Parathyroid adenoma (tissue), 2 donors: Measurements from ENCODE around the gene KIF23.
"Not testable (repeated sequence)": the region's sequence is repeated elsewhere in the genome, so short reads cannot be mapped to it uniquely, and the experiment has no call there.

Source experiments
- H2AFZ ChIP-seq: fragments of 300-600 bp; sonication (generic); one replicate; pipeline ENCODE4 v1.7.0; 2017; ENCODE audit warnings: antibody characterized with exemption, mild to moderate bottlenecking
- H3K27ac ChIP-seq: fragments of 300-600 bp; sonication (generic); one replicate; pipeline ENCODE4 v1.7.0; 2017
- H3K27me3 ChIP-seq: fragments of 300-600 bp; sonication (generic); one replicate; pipeline ENCODE4 v1.7.0; 2017; ENCODE audit warnings: low read length; ENCODE audit not compliant: control insufficient read depth, insufficient read depth
- H3K36me3 ChIP-seq: fragments of 300-600 bp; sonication (generic); one replicate; pipeline ENCODE4 v1.7.0; 2017; ENCODE audit warnings: low read length; ENCODE audit not compliant: control insufficient read depth, insufficient read depth
- H3K4me1 ChIP-seq: fragments of 300-600 bp; sonication (generic); one replicate; pipeline ENCODE4 v1.7.0; 2017; ENCODE audit warnings: control low read depth
- H3K4me2 ChIP-seq: fragments of 300-600 bp; sonication (generic); one replicate; pipeline ENCODE4 v1.7.0; 2017; ENCODE audit warnings: low read length
- H3K4me3 ChIP-seq: fragments of 300-600 bp; sonication (generic); one replicate; pipeline ENCODE4 v1.7.0; 2017; ENCODE audit warnings: low read depth, low read length
- H3K79me2 ChIP-seq: fragments of 300-600 bp; sonication (generic); one replicate; pipeline ENCODE4 v1.7.0; 2017; ENCODE audit warnings: control low read depth
- H3K9ac ChIP-seq: fragments of 300-600 bp; sonication (generic); one replicate; pipeline ENCODE4 v1.7.0; 2017; ENCODE audit warnings: mild to moderate bottlenecking
- H3K9me3 ChIP-seq: fragments of 300-600 bp; sonication (generic); one replicate; pipeline ENCODE4 v1.7.0; 2017; ENCODE audit warnings: low read length; ENCODE audit not compliant: control insufficient read depth
- TF ChIP-seq, protein P1 (sequence below): fragments of 300-600 bp; sonication (generic); IDR thresholded peaks from one replicate; pipeline ENCODE4 v1.7.0; 2017; ENCODE audit warnings: antibody characterized with exemption, mild to moderate bottlenecking
- donor health status: primary hyperparathyroidism.

KIF23 gene

DNA sequence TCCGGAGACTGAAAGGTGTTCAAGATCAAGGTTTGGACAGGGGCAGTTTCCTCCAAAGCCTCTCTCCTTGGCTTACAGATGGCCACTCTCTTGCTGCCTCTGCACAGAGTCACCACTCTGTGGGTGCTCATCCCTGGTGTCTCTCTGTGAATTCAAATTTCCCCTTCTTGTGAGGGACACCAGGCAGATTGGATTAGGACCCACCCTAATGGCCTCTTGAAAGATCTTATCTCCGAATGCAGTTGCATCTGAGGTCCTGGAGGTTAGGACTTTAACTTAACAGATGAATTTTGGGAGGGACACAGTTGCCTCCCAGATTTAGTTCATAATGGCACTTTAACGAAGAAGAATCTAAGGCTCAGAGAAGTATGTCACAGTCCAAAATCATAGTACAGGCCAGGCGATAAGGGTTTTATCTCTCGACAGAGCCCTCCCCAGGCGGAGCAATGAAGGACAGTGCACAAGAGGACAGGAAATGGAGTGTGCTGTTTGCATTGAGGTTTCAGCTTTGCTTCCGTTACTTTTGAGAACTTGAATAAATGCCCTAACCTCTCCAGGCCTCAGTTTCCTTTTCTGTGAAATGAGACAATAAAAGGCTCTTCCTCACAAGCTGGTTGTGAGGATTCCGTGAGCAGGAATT lies 38.9 kb upstream of the KIF23 start:
- H2AFZ ChIP-seq: no peak overlapping the region
- H3K4me1 ChIP-seq: peaks cover 12% of the 10 kb centered on the region
- no peaks in the 10 kb centered on the region for H3K27me3 ChIP-seq
- H3K9ac ChIP-seq: no peak overlapping the region
- H3K79me2 ChIP-seq: peaks cover 5% of the 10 kb centered on the region
- H3K4me2 ChIP-seq: no peak overlapping the region
- H3K27ac ChIP-seq: no peak overlapping the region
- no peaks in the 10 kb centered on the region for H3K9me3 ChIP-seq
- TF ChIP-seq, protein P1, sequence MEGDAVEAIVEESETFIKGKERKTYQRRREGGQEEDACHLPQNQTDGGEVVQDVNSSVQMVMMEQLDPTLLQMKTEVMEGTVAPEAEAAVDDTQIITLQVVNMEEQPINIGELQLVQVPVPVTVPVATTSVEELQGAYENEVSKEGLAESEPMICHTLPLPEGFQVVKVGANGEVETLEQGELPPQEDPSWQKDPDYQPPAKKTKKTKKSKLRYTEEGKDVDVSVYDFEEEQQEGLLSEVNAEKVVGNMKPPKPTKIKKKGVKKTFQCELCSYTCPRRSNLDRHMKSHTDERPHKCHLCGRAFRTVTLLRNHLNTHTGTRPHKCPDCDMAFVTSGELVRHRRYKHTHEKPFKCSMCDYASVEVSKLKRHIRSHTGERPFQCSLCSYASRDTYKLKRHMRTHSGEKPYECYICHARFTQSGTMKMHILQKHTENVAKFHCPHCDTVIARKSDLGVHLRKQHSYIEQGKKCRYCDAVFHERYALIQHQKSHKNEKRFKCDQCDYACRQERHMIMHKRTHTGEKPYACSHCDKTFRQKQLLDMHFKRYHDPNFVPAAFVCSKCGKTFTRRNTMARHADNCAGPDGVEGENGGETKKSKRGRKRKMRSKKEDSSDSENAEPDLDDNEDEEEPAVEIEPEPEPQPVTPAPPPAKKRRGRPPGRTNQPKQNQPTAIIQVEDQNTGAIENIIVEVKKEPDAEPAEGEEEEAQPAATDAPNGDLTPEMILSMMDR: no peak
- no peak overlapping the region for H3K4me3 ChIP-seq
- H3K36me3 ChIP-seq: no peaks in the 10 kb centered on the region

DNA sequence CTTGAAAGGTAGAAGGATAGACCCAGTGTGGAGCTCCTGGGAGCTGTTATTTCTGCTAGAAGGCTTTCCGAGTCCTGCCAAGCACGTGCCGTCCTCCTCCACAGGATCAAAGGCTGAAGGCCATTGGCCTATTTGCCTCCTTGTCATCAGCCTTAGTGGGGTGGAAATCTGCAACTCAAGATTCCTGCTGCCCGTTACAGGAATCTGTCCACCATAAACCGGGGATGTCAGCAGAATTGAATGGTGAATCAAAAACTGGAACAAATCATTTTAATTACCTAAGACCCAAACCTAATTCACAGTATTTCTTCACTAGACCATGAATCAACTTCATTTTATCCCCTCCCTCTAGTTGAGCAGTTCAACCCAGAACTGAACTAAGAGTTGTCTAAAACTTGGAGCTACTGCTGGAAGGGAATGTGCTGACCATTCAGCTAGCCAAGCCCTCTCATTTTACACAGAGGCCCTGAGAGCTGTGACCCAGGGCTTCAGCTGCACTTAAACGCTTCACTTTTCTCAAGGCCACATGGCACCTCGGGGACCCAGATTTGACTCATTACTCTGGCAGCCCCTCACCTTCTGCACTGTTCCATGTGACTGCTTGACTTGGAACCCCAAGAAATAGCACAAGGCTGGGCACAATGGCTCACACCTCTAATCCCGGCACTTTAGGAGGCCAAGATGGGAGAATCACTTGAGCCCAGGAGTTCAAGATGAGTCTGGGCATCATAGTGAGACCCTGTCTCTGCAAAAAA lies 36.8 kb upstream of the KIF23 start:
- Histone ChIP-seq H3K27me3 (no peaks in the 10 kb centered on the region), H2AFZ (no peak overlapping the region), H3K27ac (no peak overlapping the region), H3K4me3 (no peak overlapping the region), H3K9ac (no peak overlapping the region), H3K9me3 (no peaks in the 10 kb centered on the region), H3K4me1 (peaks cover 12% of the 10 kb centered on the region), H3K4me2 (no peak overlapping the region), H3K36me3 (no peaks in the 10 kb centered on the region), H3K79me2 (peaks cover 5% of the 10 kb centered on the region)
- TF ChIP-seq, protein P1: no peak

DNA sequence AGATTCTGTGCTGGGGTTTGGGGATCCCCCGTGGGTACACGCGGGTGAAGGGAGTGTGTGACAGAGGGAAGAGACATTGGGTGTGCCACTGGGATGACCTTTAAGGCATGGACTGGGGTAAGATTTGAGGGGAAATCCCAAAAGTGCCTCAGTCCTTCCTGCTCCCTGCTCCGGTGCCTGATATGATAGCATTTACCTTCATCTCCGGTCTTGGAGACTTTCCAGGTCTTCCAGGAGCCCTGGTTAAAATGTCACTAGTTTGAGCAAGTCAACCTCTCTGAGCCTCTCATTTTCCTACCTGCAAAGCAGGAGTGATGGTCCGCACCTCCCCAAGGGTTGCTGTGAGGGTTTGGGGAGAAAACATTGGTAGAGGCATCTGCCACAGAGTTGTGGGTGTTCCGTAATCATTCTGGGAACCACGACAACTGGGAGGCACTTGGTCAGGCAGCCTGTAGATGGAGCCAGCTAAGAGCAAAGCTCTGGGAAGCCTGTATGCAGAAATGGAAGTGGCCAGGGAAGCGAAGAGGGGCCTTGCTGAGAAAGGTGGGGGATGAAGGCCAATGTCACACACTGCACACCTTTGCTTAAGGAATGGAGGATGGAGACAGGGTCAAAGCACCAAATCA lies 33.9 kb upstream of the KIF23 start:
- Histone ChIP-seq H3K4me2 (no peak overlapping the region), H3K9ac (no peak overlapping the region), H3K4me1 (peaks cover 10% of the 10 kb centered on the region), H3K79me2 (no peaks in the 10 kb centered on the region), H3K4me3 (no peak overlapping the region), H3K27ac (no peak overlapping the region), H3K27me3 (no peaks in the 10 kb centered on the region), H2AFZ (no peak overlapping the region), H3K36me3 (no peaks in the 10 kb centered on the region), H3K9me3 (no peaks in the 10 kb centered on the region)
- TF ChIP-seq, protein P1: no peak

DNA sequence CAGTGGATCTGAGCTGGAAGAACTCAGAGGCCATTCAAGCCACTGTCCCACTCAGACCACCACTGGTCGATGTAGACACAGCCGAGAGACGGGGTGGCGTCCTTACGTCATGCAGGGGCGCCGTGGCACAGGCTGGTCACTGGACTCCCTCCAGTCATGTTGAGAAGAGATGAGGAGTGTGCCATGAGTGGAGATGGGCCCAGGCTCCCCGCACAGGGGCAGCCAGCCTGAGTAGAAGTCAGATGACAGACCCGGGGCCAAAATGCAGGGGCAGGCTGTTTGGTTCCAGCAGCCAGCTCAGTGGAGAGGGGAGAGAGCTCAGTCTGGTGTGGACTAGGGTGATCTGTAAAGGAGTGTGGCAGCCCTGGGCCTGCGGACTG lies 33.4 kb upstream of the KIF23 start:
- H3K27me3 ChIP-seq: no peaks in the 10 kb centered on the region
- no peaks in the 10 kb centered on the region for H3K79me2 ChIP-seq
- H3K27ac ChIP-seq: no peak overlapping the region
- H3K4me3 ChIP-seq: no peak overlapping the region
- H3K36me3 ChIP-seq: no peaks in the 10 kb centered on the region
- H3K4me1 ChIP-seq: peaks cover 5% of the 10 kb centered on the region
- H3K9ac ChIP-seq: no peak overlapping the region
- H2AFZ ChIP-seq: no peak overlapping the region
- TF ChIP-seq, protein P1: no peak
- H3K4me2 ChIP-seq: no peak overlapping the region
- no peaks in the 10 kb centered on the region for H3K9me3 ChIP-seq

DNA sequence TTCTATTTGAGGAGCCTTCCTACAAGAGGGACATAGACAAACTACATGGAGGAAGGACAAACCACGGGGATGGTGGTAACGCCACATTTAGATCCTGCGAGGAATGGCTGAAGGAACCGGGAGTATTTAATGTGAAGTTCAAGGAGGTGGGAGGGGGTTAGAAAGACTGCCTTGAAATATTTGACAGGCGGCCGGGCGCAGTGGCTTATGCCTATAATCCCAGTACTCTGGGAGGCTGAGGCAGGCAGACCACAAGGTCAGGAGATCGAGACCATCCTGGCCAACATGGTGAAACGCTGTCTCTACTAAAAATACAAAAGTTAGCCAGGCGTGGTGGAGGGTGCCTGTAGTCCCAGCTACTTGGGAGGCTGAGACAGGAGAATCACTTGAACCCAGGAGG lies 32.0 kb upstream of the KIF23 start:
- H3K79me2 ChIP-seq, H3K4me1 ChIP-seq, H3K27ac ChIP-seq: not testable (repeated sequence)

DNA sequence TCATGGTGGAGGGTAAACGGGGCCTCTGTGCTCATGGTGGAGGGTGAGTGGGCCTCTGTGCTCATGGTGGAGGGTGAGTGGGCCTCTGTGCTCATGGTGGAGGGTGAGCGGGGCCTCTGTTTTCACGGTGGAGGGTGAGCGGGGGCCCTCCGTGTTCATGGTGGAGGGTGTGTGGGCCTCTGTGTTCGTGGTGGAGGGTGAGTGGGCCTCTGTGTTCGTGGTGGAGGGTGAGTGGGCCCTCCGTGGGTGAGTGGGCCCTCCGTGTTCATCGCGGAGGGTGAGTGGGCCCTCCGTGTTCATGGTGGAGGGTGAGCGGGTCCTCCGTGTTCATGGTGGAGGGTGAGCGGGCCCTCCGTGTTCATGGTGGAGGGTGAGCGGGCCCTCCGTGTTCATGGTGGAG lies 30.1 kb upstream of the KIF23 start:
- H3K36me3 ChIP-seq, H3K4me1 ChIP-seq, H3K4me3 ChIP-seq, H2AFZ ChIP-seq, H3K27me3 ChIP-seq, H3K4me2 ChIP-seq, H3K9me3 ChIP-seq, H3K79me2 ChIP-seq, H3K27ac ChIP-seq, H3K9ac ChIP-seq: not testable (repeated sequence)

More for the DNA sequence above, 32.0 kb upstream of the KIF23 start:
- H3K4me2 ChIP-seq, H3K4me3 ChIP-seq, H3K9me3 ChIP-seq, H2AFZ ChIP-seq, H3K9ac ChIP-seq, H3K27me3 ChIP-seq, H3K36me3 ChIP-seq: not testable (repeated sequence)
